ENCODE results near the gene RAD9A. TPM values are rescaled to one million over a fixed set of nuclear protein-coding genes. Genes with fewer than 3 reads are reported as not detected.

Gene RAD9A
- total and polyA plus RNA-seq, 9 of the 15 experiments (the other 6 are each of a cell fraction or from before 2014, with no cell fraction given), result 1.4 to 41.2 (median 16.1) TPM

DNA sequence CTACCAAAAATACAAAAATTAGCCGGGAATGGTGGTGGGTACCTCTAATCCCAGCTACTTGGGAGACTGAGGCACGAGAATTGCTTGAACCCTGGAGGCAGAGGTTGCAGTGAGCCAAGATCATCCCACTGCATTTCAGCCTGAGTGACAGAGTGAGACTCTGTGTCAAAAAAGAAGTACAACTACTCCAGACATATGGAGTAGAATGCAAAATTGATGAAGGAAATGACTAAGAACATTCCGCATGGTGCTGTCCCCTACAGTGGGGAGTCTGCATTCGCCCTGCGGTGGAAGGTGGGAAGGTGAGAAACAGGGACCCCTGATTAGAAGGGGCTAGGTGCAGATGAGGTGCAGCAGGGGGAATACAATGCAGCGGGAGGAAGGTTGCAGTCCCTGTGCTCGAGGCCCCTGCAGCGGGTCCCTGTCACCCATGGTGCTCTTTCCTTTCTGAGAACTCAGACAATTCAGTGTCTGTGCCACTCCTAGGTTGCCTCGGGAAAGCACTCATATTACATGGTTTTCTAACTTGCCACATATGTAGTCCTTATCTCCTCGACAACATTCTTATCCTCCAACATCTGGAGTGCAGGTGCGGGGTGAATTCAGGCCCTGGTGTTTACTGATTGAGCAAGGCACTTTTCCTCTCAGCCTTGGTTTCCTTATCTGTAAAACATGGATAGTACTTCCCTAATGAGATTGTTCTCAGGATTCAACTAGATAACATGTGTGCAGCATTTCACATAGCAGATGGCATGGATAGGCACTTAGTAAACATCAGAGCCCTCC lies 43.6 kb upstream of the RAD9A start (continued):
- TF ChIP-seq, protein P1, sequence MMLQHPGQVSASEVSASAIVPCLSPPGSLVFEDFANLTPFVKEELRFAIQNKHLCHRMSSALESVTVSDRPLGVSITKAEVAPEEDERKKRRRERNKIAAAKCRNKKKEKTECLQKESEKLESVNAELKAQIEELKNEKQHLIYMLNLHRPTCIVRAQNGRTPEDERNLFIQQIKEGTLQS (IDR thresholded peaks at IDR 0.05), result 0 out of 2 replicates have a peak, but pooled peaks have one; percentile 22
- TF ChIP-seq, protein P1 (CRISPR knock-in tag; conservative IDR thresholded peaks at IDR 0.05), result no peak
- TF ChIP-seq ZNF197 (CRISPR knock-in tag; IDR thresholded peaks at IDR 0.05; ENCODE audit: low read depth) (peak; percentile 97), ZNF589 (CRISPR knock-in tag; IDR thresholded peaks at IDR 0.05; ENCODE audit: low read depth) (peak; percentile 95), NFIC (IDR thresholded peaks at IDR 0.05) (peak; percentile 92), BRD4 (IDR thresholded peaks at IDR 0.05) (no peak), MBD2 (IDR thresholded peaks at IDR 0.05; ENCODE audit: borderline replicate concordance, low read depth) (0 out of 2 replicates have a peak, but pooled peaks have one; percentile 33), NFATC3 (IDR thresholded peaks at IDR 0.05) (0 out of 2 replicates have a peak, but pooled peaks have one; percentile 74), LEF1 (IDR thresholded peaks at IDR 0.05) (peak; percentile 59; the same call in 1 of the 2 replicates), ZNF41 (CRISPR knock-in tag; conservative IDR thresholded peaks at IDR 0.05) (0 out of 2 replicates have a peak, but pooled peaks have one; percentile 54), PHB2 (IDR thresholded peaks at IDR 0.05; ENCODE audit: low read depth) (peak; percentile 89), BRCA1 (IDR thresholded peaks at IDR 0.05) (no peak), BRCA1 (CRISPR knock-in tag; IDR thresholded peaks at IDR 0.05) (no peak), TEAD4 (IDR thresholded peaks at IDR 0.05; ENCODE audit: low read length) (peak; percentile 99), TEAD4 (CRISPR knock-in tag; IDR thresholded peaks at IDR 0.05; ENCODE audit: borderline replicate concordance) (no peak), CEBPG (CRISPR knock-in tag; IDR thresholded peaks at IDR 0.05) (no peak), CEBPG (tag; conservative IDR thresholded peaks at IDR 0.05 in 1 of 2, IDR thresholded peaks at IDR 0.05 in 1 of 2) (peak in 1 of 2 experiments; percentile 63; a peak in 3 of 4 replicates), JUND (IDR thresholded peaks at IDR 0.05; ENCODE audit: borderline replicate concordance, low read depth, low read length) (peak; percentile 67; the same call in 1 of the 2 replicates), JUND (tag; IDR thresholded peaks at IDR 0.05; ENCODE audit: borderline replicate concordance, low read depth, low read length) (peak; percentile 47; the same call in 1 of the 3 replicates), RBM15 (IDR thresholded peaks at IDR 0.05; ENCODE audit: insufficient read depth, low read length) (no peak), ZNF551 (CRISPR knock-in tag; IDR thresholded peaks at IDR 0.05) (no peak), ZNF75A (CRISPR knock-in tag; IDR thresholded peaks at IDR 0.05) (peak; percentile 12; the same call in 1 of the 2 replicates), LCOR (CRISPR knock-in tag; IDR thresholded peaks at IDR 0.05) (0 out of 2 replicates have a peak, but pooled peaks have one; percentile 41), ZNF24 (IDR thresholded peaks at IDR 0.05) (peak; percentile 16; the same call in 1 of the 2 replicates)
- TF ChIP-seq, protein P2, sequence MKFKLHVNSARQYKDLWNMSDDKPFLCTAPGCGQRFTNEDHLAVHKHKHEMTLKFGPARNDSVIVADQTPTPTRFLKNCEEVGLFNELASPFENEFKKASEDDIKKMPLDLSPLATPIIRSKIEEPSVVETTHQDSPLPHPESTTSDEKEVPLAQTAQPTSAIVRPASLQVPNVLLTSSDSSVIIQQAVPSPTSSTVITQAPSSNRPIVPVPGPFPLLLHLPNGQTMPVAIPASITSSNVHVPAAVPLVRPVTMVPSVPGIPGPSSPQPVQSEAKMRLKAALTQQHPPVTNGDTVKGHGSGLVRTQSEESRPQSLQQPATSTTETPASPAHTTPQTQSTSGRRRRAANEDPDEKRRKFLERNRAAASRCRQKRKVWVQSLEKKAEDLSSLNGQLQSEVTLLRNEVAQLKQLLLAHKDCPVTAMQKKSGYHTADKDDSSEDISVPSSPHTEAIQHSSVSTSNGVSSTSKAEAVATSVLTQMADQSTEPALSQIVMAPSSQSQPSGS (CRISPR knock-in tag; IDR thresholded peaks at IDR 0.05), result no peak
- TF ChIP-seq, protein P3, sequence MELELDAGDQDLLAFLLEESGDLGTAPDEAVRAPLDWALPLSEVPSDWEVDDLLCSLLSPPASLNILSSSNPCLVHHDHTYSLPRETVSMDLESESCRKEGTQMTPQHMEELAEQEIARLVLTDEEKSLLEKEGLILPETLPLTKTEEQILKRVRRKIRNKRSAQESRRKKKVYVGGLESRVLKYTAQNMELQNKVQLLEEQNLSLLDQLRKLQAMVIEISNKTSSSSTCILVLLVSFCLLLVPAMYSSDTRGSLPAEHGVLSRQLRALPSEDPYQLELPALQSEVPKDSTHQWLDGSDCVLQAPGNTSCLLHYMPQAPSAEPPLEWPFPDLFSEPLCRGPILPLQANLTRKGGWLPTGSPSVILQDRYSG (tag; conservative IDR thresholded peaks at IDR 0.05; ENCODE audit: low read depth), result peak; percentile 75
